Measurements from ENCODE around the gene ELOF1.
"Not testable (repeated sequence)": the region's sequence is repeated elsewhere in the genome, so short reads cannot be mapped to it uniquely, and the experiment has no call there.

The ELOF1 gene

DNA sequence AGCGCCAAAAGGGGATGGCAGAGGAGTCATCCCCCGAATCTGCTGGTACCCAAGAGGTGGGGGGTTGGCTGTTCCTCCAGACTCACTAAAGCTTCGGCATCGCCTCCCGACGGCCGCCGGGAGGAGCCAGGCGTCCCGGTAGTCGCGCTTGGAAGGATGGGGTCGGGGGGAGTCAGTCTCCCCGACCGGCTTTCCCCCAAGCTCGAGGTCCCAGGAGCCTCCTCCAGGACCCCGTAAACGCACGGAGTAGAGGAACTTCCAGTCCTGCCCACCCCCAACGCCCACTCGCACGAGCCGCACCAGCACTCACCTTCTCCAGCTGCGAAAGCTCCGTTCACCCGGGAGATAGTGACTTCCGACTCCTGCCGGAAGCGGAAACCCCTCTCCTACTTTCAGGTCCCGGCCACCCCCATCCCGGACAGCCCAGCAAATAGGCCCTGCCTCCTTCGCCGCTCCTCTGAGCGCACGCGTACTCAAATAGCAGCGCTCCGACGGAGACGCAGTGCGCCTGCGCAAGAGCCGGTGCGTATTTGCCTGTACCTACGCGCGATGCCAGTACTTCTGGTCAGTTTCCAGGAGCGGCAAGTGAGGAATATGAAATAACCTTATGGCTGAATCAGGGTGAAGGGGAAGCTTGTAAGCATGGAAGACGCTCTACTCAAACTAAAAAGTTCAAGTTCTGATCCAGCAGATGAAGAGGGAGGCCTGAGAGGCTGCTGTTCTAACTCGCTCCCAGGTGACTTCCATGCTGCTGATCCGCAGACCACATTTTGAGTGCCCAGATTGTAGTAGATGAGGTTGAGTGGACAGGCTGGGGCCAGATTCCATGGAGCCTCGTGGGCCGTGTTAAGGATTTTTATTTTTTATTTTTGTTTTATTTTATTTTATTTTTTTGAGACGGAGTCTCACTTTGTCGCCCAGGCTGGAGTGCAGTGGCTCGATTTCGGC lies at the start of gene ELOF1:
TSS of gene ELOF1 (minus strand) at position 350 of the 948 bp plus-strand sequence. CDS start 4,883 bp downstream, outside the sequence.
- TF ChIP-seq JUND (IDR thresholded peaks at IDR 0.05; ENCODE audit: low read depth) = no peak
- peak; percentile 92 to 97 for DNase-seq (ENCODE audit: low read depth in 1 of 2, low spot score in 1 of 2)
- in situ Hi-C loops (cut with HindIII; ENCODE audit: low pct_unique_long_range_greater_than_20kb, low sequenced_read_pairs) = no loop called here

DNA sequence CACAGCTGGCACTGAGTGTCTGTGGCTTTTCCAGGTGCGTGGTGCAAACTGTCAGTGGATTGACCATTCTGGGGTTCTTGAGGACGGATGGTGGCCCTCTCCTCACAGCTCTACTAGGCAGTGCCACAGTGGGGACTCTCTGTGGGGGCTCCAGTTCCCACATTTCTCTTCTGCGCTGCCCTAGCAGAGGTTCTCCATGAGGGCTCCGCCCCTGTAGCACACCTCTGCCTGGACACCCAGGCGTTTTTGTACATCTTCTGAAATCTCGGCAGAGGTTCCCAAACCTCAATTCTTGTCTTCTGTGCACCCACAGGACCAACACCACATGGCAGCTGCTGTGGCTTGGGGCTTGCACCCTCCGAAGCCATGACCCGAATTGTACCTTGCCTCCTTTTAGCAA lies 47.5 kb upstream of the ELOF1 start:
- no peak for TF ChIP-seq JUND (IDR thresholded peaks at IDR 0.05; ENCODE audit: low read depth)
- in situ Hi-C loops (cut with HindIII; ENCODE audit: low pct_unique_long_range_greater_than_20kb, low sequenced_read_pairs) = no loop called here
- no peak for DNase-seq (ENCODE audit: low read depth in 1 of 2, low spot score in 1 of 2)

DNA sequence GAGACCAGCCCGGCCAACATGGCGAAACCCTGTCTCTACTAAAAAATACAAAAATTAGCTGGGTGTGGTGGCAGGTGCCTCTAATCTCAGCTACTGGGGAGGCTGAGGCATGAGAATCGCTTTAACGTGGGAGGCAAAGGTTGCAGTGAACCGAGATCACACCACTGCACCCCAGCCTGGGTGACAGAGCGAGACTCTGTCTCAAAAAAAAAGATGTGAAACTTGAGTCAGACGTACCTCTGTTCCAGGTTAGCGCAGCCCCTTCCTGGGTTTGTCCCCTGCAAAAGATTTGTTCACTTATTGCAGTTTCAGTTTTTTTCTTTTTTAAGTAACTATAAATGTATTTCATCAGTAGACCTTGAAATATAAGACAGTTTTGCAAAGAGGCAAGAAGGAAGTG lies 40.7 kb upstream of the ELOF1 start:
- DNase-seq (ENCODE audit: low read depth in 1 of 2, low spot score in 1 of 2); in situ Hi-C loops (cut with HindIII; ENCODE audit: low pct_unique_long_range_greater_than_20kb, low sequenced_read_pairs): not testable (repeated sequence)

DNA sequence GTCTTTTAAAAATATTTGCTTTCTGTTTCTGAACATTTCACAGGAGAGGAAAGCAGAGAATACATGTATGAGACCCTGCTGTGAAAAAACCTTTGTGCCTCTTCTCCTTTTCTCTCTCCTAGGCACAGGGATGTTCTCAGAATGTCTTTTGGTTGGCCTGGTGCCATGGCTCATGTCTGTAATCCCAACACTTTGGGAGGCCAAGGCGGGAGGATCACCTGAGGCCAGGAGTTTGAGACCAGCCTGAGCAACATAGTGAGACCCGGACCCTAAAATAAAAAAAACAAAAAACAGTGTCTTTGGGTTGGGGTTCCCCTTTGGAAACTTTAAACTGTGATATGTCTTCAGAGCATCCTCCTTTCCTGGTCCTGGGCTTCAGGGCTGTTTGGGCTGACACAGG lies 39.7 kb upstream of the ELOF1 start:
- in situ Hi-C loops (cut with HindIII; ENCODE audit: low pct_unique_long_range_greater_than_20kb, low sequenced_read_pairs) = no loop called here
- DNase-seq (ENCODE audit: low read depth in 1 of 2, low spot score in 1 of 2) = no peak
- TF ChIP-seq JUND (IDR thresholded peaks at IDR 0.05; ENCODE audit: low read depth) = no peak

GRCh38 chr19:11598103-11598483 lies 39.1 kb upstream of the ELOF1 start:
- in situ Hi-C loops (cut with HindIII; ENCODE audit: low pct_unique_long_range_greater_than_20kb, low sequenced_read_pairs) = no loop called here
- no peak for TF ChIP-seq JUND (IDR thresholded peaks at IDR 0.05; ENCODE audit: low read depth)
- DNase-seq (ENCODE audit: low read depth in 1 of 2, low spot score in 1 of 2) = no peak

GRCh38 chr19:11597202-11598102 lies 38.4 kb upstream of the ELOF1 start, which contains the start of gene ZNF627:
Gene ZNF627 (plus strand): TSS chr19:11597483. CDS start chr19:11597628, 145 bp downstream.
- TF ChIP-seq JUND (IDR thresholded peaks at IDR 0.05; ENCODE audit: low read depth) = no peak
- peak; percentile 95 to 98 for DNase-seq (ENCODE audit: low read depth in 1 of 2, low spot score in 1 of 2)
- in situ Hi-C loops (cut with HindIII; ENCODE audit: low pct_unique_long_range_greater_than_20kb, low sequenced_read_pairs) = no loop called here

DNA sequence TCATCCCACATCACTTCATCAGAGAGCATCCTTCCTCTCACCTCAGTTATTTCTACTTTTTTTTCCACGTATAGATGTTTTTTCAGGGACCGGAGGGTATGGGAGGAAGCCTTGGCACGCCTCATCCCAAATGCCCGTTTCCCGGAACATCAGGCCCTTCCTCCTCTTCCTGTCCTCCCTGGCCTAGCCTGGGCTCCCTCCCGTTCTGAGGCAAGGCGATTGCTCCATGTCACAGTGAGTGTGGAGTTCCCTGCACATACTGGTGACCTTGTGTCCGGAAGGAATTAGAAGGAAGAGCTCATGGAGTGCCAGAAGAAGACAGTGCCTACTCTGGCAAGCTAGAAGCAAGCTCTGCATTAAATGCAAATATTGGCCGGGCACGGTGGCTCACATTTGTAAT lies 37.1 kb upstream of the ELOF1 start:
- no peak for TF ChIP-seq JUND (IDR thresholded peaks at IDR 0.05; ENCODE audit: low read depth)
- in situ Hi-C loops (cut with HindIII; ENCODE audit: low pct_unique_long_range_greater_than_20kb, low sequenced_read_pairs) = no loop called here
- DNase-seq (ENCODE audit: low read depth in 1 of 2, low spot score in 1 of 2) = no peak

DNA sequence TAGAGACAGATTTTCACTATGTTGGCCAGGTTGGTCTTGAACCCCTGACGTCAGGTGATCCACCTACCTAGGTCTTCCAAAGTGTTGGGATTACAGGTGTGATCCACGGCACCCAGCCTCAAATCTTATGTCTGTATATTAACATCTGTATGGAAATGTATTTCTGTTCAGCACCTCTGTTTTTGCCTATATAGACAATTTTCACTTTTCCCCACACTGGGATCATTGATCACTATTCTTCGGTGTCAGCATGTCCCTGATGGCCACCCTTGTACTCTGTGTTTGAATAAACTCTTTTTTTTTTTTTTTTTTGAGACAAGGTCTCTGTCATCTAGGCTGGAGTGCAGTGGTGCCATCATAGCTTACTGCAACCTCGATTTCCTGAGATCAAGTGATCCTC lies 35.1 kb upstream of the ELOF1 start:
- DNase-seq (ENCODE audit: low read depth in 1 of 2, low spot score in 1 of 2) = no peak
- in situ Hi-C loops (cut with HindIII; ENCODE audit: low pct_unique_long_range_greater_than_20kb, low sequenced_read_pairs) = no loop called here
- TF ChIP-seq JUND (IDR thresholded peaks at IDR 0.05; ENCODE audit: low read depth) = no peak

GRCh38 chr19:11587975-11588631 lies 29.1 kb upstream of the ELOF1 start:
- no peak for TF ChIP-seq JUND (IDR thresholded peaks at IDR 0.05; ENCODE audit: low read depth)
- in situ Hi-C loops (cut with HindIII; ENCODE audit: low pct_unique_long_range_greater_than_20kb, low sequenced_read_pairs) = no loop called here
- DNase-seq (ENCODE audit: low read depth in 1 of 2, low spot score in 1 of 2) = peak in 1 of 2 experiments; percentile 12

GRCh38 chr19:11587302-11587974 lies 28.4 kb upstream of the ELOF1 start:
- no peak for TF ChIP-seq JUND (IDR thresholded peaks at IDR 0.05; ENCODE audit: low read depth)
- DNase-seq (ENCODE audit: low read depth in 1 of 2, low spot score in 1 of 2) = peak; percentile 38 to 60
- in situ Hi-C loops (cut with HindIII; ENCODE audit: low pct_unique_long_range_greater_than_20kb, low sequenced_read_pairs) = no loop called here

DNA sequence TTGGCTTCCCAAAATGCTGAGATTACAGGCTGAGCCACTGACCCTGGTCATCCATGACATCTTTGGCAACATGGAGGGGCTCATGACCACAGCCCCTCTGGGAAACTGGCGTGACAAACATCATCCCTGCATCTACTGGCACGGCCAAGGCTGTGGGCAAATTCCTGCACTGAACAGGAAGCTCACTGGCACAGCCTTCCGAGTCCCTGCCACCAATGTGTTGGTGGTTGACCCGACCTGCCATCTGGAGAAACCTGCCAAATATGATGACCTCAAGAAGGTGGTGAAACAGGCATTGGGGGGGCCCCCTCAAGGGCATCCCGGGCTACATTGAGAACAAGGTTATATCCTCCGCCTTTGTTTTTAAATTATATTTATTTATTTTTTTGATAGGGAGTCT lies 27.3 kb upstream of the ELOF1 start:
- no peak for TF ChIP-seq JUND (IDR thresholded peaks at IDR 0.05; ENCODE audit: low read depth)
- in situ Hi-C loops (cut with HindIII; ENCODE audit: low pct_unique_long_range_greater_than_20kb, low sequenced_read_pairs) = no loop called here
- no peak for DNase-seq (ENCODE audit: low read depth in 1 of 2, low spot score in 1 of 2)

- no peak for DNase-seq (ENCODE audit: low read depth in 1 of 2, low spot score in 1 of 2)
- TF ChIP-seq JUND (IDR thresholded peaks at IDR 0.05; ENCODE audit: low read depth) = no peak
- in situ Hi-C loops (cut with HindIII; ENCODE audit: low pct_unique_long_range_greater_than_20kb, low sequenced_read_pairs) = no loop called here
These were observed 22.7 kb upstream of the ELOF1 start for GRCh38 chr19:11581740-11582139.

Measured in T47D (cell line).